DOHH2 (cell line): Measurements from ENCODE around the gene NRCAM.
A peak's percentile ranks its signal among the peaks of the same experiment; 100 is the strongest.

Experiments used
- EZH2phosphoT487 ChIP-seq: fragments of 200-600 bp; sonication (generic); IDR thresholded peaks from 2 replicates; pipeline ENCODE4 v1.6.1; 2017; ENCODE audit warnings: borderline replicate concordance, mild to moderate bottlenecking, antibody characterized with exemption, low read length, moderate library complexity, mixed read lengths
- TF ChIP-seq, protein P1 (sequence below): fragments of 200-600 bp; sonication (generic); IDR thresholded peaks from one replicate; pipeline ENCODE4 v1.5.1; 2014; ENCODE audit warnings: antibody characterized with exemption, mild to moderate bottlenecking, low read depth, low read length; ENCODE audit not compliant: poor library complexity, severe bottlenecking

DNA sequence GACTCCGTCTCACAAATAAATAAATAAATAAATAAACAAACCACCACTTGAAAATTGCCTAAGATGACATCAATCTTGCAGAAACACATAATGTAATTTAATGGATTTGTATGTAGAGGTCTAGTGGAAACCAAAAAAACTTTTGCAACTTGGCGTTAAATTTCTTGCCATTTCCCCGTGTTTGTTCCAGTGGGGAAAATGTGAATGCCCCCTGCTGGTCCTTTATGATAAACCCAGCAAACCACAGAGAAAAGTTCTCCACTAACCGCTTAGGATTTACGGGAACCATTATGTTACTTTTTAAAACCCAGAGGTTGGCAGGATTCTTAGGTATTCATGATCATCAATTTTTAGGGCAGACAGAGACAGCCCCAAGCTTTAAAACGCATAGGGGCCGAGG, 358.5 kb downstream of the NRCAM start:
- TF ChIP-seq EZH2phosphoT487, result no peak
- TF ChIP-seq, protein P1, sequence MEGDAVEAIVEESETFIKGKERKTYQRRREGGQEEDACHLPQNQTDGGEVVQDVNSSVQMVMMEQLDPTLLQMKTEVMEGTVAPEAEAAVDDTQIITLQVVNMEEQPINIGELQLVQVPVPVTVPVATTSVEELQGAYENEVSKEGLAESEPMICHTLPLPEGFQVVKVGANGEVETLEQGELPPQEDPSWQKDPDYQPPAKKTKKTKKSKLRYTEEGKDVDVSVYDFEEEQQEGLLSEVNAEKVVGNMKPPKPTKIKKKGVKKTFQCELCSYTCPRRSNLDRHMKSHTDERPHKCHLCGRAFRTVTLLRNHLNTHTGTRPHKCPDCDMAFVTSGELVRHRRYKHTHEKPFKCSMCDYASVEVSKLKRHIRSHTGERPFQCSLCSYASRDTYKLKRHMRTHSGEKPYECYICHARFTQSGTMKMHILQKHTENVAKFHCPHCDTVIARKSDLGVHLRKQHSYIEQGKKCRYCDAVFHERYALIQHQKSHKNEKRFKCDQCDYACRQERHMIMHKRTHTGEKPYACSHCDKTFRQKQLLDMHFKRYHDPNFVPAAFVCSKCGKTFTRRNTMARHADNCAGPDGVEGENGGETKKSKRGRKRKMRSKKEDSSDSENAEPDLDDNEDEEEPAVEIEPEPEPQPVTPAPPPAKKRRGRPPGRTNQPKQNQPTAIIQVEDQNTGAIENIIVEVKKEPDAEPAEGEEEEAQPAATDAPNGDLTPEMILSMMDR, result peak; percentile 55
